CD14-positive monocyte (primary cell): Measurements from ENCODE around the gene TRMO. TPM values are rescaled to one million over a fixed set of nuclear protein-coding genes. Genes with fewer than 3 reads are reported as not detected.

Experiments
- DNase-seq, 3 donors: peaks; one replicate each; pipeline ENCODE4 v3.0.0-alpha.2; 2011 to 2022
- H2AFZ ChIP-seq: 2 replicates; pipeline ENCODE4 v1.6.0; 2012; ENCODE audit warnings: mild to moderate bottlenecking, low read depth, low read length, inconsistent platforms; ENCODE audit not compliant: insufficient read depth, poor library complexity, severe bottlenecking
- H3K27ac ChIP-seq, 2 donors: 1 replicate in 1 of 2; 2 replicates in 1 of 2; pipeline ENCODE4 v1.5.1; 2012 to 2013; ENCODE audit warnings: low read length in 2 of 2, control low read depth in 1 of 2, inconsistent platforms in 1 of 2, low read depth in 1 of 2, mild to moderate bottlenecking in 1 of 2
- H3K27me3 ChIP-seq, 2 donors: one replicate each; pipeline versions ENCODE4 v1.6.0 to v1.6.1; 2011 to 2013; ENCODE audit warnings: low read length in 2 of 2; ENCODE audit not compliant: control insufficient read depth in 2 of 2, insufficient read depth in 2 of 2
- H3K36me3 ChIP-seq, 2 donors: replicated peaks in 1 of 2; 1 replicate in 1 of 2; 2 replicates in 1 of 2; pipeline versions ENCODE4 v1.5.1 to v1.6.1; 2012 to 2013; ENCODE audit warnings: low read length in 2 of 2, control low read depth in 1 of 2, inconsistent platforms in 1 of 2, mild to moderate bottlenecking in 1 of 2; ENCODE audit not compliant: insufficient read depth in 2 of 2, control insufficient read depth in 1 of 2
- H3K4me1 ChIP-seq, 2 donors: 1 replicate in 1 of 2; 2 replicates in 1 of 2; pipeline versions ENCODE4 v1.5.1 to v1.6.1; 2012 to 2013; ENCODE audit warnings: low read length in 2 of 2, control low read depth in 1 of 2, inconsistent platforms in 1 of 2, mild to moderate bottlenecking in 1 of 2, moderate library complexity in 1 of 2; ENCODE audit not compliant: insufficient read depth in 2 of 2, control insufficient read depth in 1 of 2
- H3K4me2 ChIP-seq: replicated peaks from 2 replicates; pipeline ENCODE3; 2012; ENCODE audit warnings: low read length, moderate library complexity, mild to moderate bottlenecking; ENCODE audit not compliant: poor library complexity, severe bottlenecking; ENCODE audit errors: extremely low read depth
- H3K4me3 ChIP-seq, 3 experiments: fragments of 200-600 bp in 1 of 3; sonication (generic) in 1 of 3; replicated peaks in 1 of 3; 1 replicate in 2 of 3; 2 replicates in 1 of 3; pipeline ENCODE4 v1.5.1; 2011 to 2013; ENCODE audit warnings: low read length in 3 of 3, mild to moderate bottlenecking in 3 of 3, control low read depth in 2 of 3, low read depth in 2 of 3, inconsistent platforms in 1 of 3, moderate library complexity in 1 of 3
- H3K79me2 ChIP-seq: 2 replicates; pipeline ENCODE4 v1.6.0; 2012; ENCODE audit warnings: mild to moderate bottlenecking, control low read depth, inconsistent platforms, low read length, moderate library complexity; ENCODE audit not compliant: insufficient read depth
- H3K9ac ChIP-seq: 2 replicates; pipeline ENCODE4 v1.6.0; 2017; ENCODE audit warnings: low read length, mild to moderate bottlenecking; ENCODE audit not compliant: insufficient read depth, poor library complexity, severe bottlenecking
- H3K9me3 ChIP-seq, 2 donors: replicated peaks in 1 of 2; 1 replicate in 1 of 2; 2 replicates in 1 of 2; pipeline versions ENCODE4 v1.5.1 to v1.6.1; 2012 to 2013; ENCODE audit warnings: low read length in 2 of 2, control low read depth in 1 of 2; ENCODE audit not compliant: control insufficient read depth in 1 of 2, insufficient read depth in 1 of 2
- H4K20me1 ChIP-seq: 2 replicates; pipeline ENCODE4 v1.6.0; 2012; ENCODE audit warnings: mild to moderate bottlenecking, low read length, control low read depth, moderate library complexity; ENCODE audit not compliant: insufficient read depth
- H3K27ac Mint-ChIP-seq, 7 donors: one replicate each; pipeline ENCODE4 v1.8.0; 2020; ENCODE audit warnings: mild to moderate bottlenecking in 7 of 7, mixed read lengths in 7 of 7, moderate library complexity in 6 of 7, inconsistent platforms in 2 of 7
- H3K27me3 Mint-ChIP-seq, 3 donors: one replicate each; pipeline ENCODE4 v1.8.0; 2021 to 2022; ENCODE audit warnings: low read depth in 3 of 3, mild to moderate bottlenecking in 3 of 3, mixed read lengths in 3 of 3, moderate library complexity in 3 of 3, inconsistent platforms in 1 of 3
- H3K36me3 Mint-ChIP-seq, 2 donors: one replicate each; pipeline ENCODE4 v1.8.0; 2020; ENCODE audit warnings: mixed read lengths in 2 of 2, inconsistent platforms in 1 of 2, mild to moderate bottlenecking in 1 of 2
- H3K4me1 Mint-ChIP-seq: one replicate; pipeline ENCODE4 v1.8.0; 2020; ENCODE audit warnings: mild to moderate bottlenecking, mixed read lengths
- H3K4me3 Mint-ChIP-seq, 2 donors: one replicate each; pipeline ENCODE4 v1.8.0; 2020; ENCODE audit warnings: mild to moderate bottlenecking in 2 of 2, mixed read lengths in 2 of 2, moderate library complexity in 1 of 2
- H3K9me3 Mint-ChIP-seq, 7 donors: one replicate each; pipeline ENCODE4 v1.8.0; 2020 to 2022; ENCODE audit warnings: mixed read lengths in 7 of 7, mild to moderate bottlenecking in 6 of 7, moderate library complexity in 6 of 7, inconsistent platforms in 2 of 7
- CTCF ChIP-seq: fragments of 200-600 bp; IDR thresholded peaks from one replicate; pipeline ENCODE4 v1.8.0; 2022; ENCODE audit warnings: antibody characterized with exemption, mild to moderate bottlenecking
- WGBS: methylation state at CpG from one replicate; pipeline ENCODE4 v1.1.5; 2013; ENCODE audit warnings: missing lambda C conversion rate; ENCODE audit not compliant: insufficient coverage; 5-methylcytosine and 5-hydroxymethylcytosine counted together
- intact Hi-C, 2 donors: fragments of 100-400 bp; cut with micrococcal nuclease; formaldehyde crosslinking; loops; one replicate each; pipeline versions ENCODE4 v1.15.0 to v1.15.1; 2023
- polyA plus RNA-seq, 3 donors: library from polyadenylated mRNA; depleted of rRNA in 1 of 3; unstranded in 2 of 3; stranded (reverse) in 1 of 3; fragments of 300-500 nt in 2 of 3; fragments of >200 nt in 1 of 3; fragmentation: Illumina TruSeq in 2 of 3; gene quantifications; 1 replicate in 2 of 3; 2 replicates in 1 of 3; pipeline ENCODE4 v1.2.3, GENCODE V29; 2012 to 2021

TRMO gene
- polyA plus RNA-seq, 3 donors = 13.4 to 20.6 (median 13.5) TPM

DNA sequence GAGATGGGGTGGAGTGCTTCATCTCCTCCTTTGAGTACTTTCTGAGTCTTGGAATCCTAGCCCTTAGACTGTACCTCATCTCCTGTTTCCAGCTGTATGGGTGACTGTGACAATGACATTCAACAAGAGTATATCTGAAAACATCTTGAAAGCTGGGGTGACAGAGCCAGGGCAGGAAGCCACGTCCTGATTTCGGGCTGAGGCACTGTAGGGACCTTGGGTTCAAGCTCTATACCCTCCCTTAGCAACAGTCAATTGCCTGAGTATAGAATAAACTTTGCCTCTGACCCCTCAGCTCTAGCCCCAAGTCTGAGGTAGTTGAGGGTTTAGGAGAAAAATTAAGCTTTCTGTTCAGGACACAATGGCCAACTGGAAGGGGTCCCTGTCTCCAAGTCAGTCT is 63.0 kb downstream of the TRMO start:
- Mint-ChIP-seq H3K27ac (no peak overlapping the region), H3K4me1 (peaks cover 12% of the 10 kb centered on the region), H3K4me3 (peak overlapping the region in 1 of 2 donors; percentile 50), H3K27me3 (peaks cover 88 to 97% (median 97%) of the 10 kb centered on the region in 3 donors), H3K36me3 (peaks cover 7 to 12% of the 10 kb centered on the region in 2 donors), H3K9me3 (peaks cover 0 to 44% (median 13%) of the 10 kb centered on the region in 7 donors)
- no peak for DNase-seq
- H3K4me1 ChIP-seq = peaks cover 7 to 9% of the 10 kb centered on the region in 2 donors
- no CpG with 5 or more reads among the region's 2 CpGs for WGBS
- TF ChIP-seq CTCF = no peak
- H3K36me3 ChIP-seq = no peaks in the 10 kb centered on the region
- H3K9ac ChIP-seq = no peak overlapping the region
- intact Hi-C loops = no loop called here
- no peak overlapping the region for H3K4me3 ChIP-seq
- H4K20me1 ChIP-seq = no peaks in the 10 kb centered on the region
- H3K4me2 ChIP-seq = no peak overlapping the region
- H3K9me3 ChIP-seq = peaks cover 11 to 46% of the 10 kb centered on the region in 2 donors
- no peaks in the 10 kb centered on the region for H3K79me2 ChIP-seq
- H3K27ac ChIP-seq = no peak overlapping the region
- peaks cover 81 to 96% of the 10 kb centered on the region in 2 donors for H3K27me3 ChIP-seq
- no peak overlapping the region for H2AFZ ChIP-seq

DNA sequence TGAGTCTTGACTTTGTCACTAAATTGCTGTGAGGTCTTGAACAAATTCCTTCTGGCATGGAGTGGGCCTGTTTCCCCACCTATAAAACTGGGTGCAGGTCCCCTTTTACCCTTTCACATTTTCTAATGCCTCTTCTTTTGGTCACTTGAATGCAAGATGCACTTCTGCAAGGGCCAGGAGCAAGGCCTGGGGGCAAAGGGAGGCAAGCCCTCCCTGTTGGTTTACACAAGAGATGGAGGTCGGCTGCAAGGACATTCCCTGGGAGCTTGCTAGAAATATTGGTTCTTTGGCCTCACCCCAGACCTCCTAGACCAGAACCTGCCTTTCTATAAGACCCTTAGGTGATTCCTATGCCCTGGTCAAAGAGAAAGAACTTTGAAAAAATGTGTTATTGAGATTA is 63.5 kb downstream of the TRMO start:
- intact Hi-C loops = no loop called here

More for the DNA sequence above, 63.5 kb downstream of the TRMO start:
- no CpG with 5 or more reads among the region's 1 CpG for WGBS
- Histone ChIP-seq H3K79me2 (no peaks in the 10 kb centered on the region), H3K4me3 (no peak overlapping the region), H3K36me3 (no peaks in the 10 kb centered on the region), H3K4me2 (no peak overlapping the region), H3K9me3 (peaks cover 11 to 46% of the 10 kb centered on the region in 2 donors), H2AFZ (no peak overlapping the region), H3K4me1 (peaks cover 9 to 13% of the 10 kb centered on the region in 2 donors), H3K27me3 (peaks cover 78 to 93% of the 10 kb centered on the region in 2 donors), H3K9ac (no peak overlapping the region), H3K27ac (no peak overlapping the region), H4K20me1 (no peaks in the 10 kb centered on the region)
- no peak for TF ChIP-seq CTCF
- Mint-ChIP-seq H3K27ac (no peak overlapping the region), H3K9me3 (peaks cover 0 to 48% (median 15%) of the 10 kb centered on the region in 7 donors), H3K4me3 (peak overlapping the region in 1 of 2 donors; percentile 57), H3K4me1 (peaks cover 15% of the 10 kb centered on the region), H3K27me3 (peaks cover 91 to 96% (median 95%) of the 10 kb centered on the region in 3 donors), H3K36me3 (peaks cover 7 to 12% of the 10 kb centered on the region in 2 donors)
- no peak for DNase-seq
